Measurements from ENCODE around the gene ALKBH6. TPM values are rescaled to one million over a fixed set of nuclear protein-coding genes. Genes with fewer than 3 reads are reported as not detected.
"Not testable (repeated sequence)": the region's sequence is repeated elsewhere in the genome, so short reads cannot be mapped to it uniquely, and the experiment has no call there.

The ALKBH6 gene
- total RNA-seq = 7.8 TPM
- long read RNA-seq, partial matches to known transcripts = 0 of 7 reads
- long read RNA-seq, other reads (novel, unspliced or antisense) = 5 of 7 reads

- peak; percentile 98 for ATAC-seq
- peak; percentile 100 for DNase-seq
- intact Hi-C loops (cut with micrococcal nuclease) = no loop called here
Observed at GRCh38 chr19:36014012-36014924, at the start of gene ALKBH6. Gene ALKBH6, minus strand, starts transcription at chr19:36014213. Its CDS starts 816 bp downstream, at chr19:36013397.

DNA sequence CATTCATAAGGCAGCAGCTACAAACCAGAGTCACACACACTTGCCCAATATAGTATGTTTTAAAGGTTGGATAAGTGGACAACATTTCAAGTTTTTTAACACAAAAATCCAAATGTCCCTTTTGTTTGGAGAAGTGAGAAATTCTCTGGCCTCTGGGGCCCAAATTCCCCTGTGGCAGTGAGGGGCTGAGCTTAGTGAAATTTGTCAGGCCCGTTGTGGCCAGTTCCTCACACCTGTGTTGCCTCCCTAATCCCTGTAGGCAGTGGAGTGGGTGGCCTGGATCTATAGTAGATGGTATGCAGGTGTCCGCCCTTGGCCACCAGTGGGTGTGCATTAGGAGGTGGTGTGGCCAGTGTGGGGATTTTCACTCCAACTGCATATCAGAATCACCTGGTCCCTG, 47.4 kb upstream of the ALKBH6 start:
- DNase-seq (no peak), ATAC-seq (no peak)
- intact Hi-C loops (cut with micrococcal nuclease) = no loop called here

DNA sequence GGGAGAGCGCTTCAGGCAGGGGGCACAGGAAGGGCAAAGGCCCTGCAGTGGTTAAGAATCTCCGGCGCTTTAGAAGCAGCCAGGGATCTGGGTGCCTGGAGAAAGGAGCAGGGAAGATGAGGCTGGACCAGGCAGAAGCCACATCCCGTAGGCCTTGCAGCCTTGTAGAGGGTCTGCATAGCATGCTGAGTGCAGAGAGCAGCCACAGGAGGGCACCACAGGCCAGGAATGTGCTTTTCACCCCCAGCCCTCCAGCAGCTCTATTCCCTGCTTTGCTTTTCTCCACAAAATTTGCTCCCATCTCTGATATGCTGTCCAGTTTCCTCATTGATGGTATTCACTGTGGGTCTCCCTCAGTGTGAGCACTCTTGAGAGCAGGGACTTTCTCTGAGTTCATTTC, 46.4 kb upstream of the ALKBH6 start:
- DNase-seq (peak; percentile 71), ATAC-seq (peak; percentile 88)

DNA sequence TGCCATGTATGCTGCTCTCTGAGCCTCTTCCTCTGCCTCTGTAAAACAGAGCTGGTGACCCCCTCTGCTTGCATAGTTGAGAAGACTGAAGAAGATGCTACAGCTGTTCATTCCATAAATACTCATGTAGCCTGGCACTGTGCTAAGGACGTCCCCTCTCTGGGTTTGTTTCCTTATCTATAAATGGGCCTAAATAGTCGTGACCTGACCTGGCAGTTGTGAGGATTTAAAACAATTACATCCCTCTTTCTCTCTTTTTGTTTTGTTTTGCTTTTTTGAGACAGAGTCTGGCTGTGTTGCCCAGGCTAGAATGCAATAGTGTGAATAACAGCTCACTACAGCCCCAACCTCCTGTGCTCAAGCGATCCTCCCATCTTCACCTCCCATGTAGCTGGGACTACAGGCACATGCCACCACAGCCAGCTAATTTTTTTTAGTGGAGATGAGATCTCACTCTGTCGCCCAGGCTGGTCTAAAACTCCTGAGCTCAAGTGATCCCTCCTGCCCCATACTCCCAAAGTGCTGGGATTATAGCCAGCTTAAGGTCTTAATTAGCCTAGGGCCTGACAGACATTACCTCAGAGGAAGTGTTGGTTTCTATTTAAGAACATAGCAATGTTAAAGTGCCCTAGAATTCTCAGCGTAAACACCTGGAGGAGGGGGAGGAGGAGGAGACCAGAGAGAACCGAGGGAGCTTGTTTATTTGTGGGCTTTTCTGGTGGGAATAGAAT, 45.3 kb upstream of the ALKBH6 start:
- DNase-seq = no peak
- intact Hi-C loops (cut with micrococcal nuclease) = no loop called here
- no peak for ATAC-seq

More for the DNA sequence above, 46.4 kb upstream of the ALKBH6 start:
- intact Hi-C loops (cut with micrococcal nuclease) = no loop called here

DNA sequence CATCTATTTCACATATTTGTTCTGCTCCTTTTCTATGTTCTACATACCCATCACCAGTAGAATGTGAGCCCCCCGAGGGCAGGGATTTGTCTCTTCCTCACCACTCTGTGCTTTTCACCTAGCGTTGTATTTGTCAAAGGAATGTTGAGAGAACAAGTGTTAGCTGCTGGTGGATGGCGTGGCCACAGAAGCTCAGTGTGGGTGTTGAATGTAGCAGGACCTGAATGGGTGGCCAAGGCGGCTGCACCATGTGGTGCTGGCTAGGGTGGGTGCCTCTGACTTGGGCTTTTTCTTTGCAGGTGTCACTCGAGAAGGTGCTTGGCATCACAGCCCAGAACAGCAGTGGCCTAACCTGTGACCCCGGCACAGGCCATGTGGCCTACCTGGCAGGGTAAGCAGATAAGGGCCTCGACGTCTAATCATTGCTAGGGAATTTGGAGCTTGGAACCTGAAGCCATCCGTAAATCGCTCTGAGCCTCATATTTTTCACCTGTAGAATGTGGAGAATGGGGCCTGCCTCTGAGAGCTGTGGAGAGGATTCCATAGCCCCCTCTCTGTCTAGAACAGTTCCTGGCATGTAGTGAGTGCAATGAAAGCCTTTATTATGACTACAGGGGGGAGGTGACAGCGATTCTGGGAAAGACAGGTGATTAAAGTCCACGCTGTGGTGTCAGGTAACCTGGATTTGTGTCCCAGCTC, 44.6 kb upstream of the ALKBH6 start:
- DNase-seq = no peak
- intact Hi-C loops (cut with micrococcal nuclease) = no loop called here

DNA sequence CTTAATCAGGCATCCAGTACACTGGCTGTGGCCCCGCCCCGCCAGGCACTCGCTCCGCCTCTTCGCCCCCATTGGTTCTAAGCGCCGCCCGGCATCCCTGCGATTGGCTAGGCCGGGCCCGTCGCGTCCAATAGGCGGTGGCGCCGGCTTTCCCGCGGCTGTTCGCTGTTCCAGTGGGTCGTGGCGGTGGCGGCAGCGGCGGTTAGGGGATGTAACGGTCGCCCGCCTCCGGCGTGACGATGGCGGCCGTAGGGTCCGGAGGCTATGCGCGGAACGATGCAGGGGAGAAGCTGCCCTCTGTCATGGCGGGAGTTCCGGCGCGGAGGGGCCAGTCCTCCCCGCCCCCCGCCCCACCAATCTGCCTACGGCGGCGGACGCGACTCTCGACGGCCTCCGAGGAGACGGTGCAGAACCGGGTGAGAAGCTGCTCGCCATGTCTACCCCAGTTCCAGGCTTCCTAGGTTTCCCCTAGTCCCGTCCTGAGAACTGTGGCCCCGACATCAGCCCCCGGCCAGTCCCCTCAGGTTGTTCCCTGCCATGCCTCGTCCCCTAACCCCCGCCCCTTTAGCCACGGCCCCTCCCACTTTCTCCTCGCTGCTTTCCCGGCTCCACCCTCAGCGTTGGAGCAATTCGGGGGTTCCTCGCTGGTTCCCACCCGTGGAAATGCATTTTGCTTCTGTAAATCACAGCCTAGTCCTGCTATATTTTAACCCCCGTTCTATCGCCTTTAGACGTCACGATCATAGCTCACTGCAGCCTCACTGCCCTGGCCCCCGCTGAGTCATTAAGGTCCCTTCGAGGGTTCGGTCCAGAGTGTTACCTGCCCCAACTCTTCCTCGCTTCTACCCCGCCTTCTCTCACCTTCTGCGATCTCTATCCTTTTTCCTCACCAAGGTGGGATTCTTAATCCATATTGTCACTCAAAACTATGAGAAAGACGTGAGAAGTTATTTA, 41.0 kb upstream of the ALKBH6 start, which contains the start of gene WDR62:
WDR62 (plus strand) TSS at position 165 of the 954 bp plus-strand sequence; CDS start at position 240, 75 bp downstream.
- intact Hi-C loops (cut with micrococcal nuclease) = no loop called here
- ATAC-seq (peak; percentile 86), DNase-seq (peak; percentile 97)

More for the DNA sequence above, 44.6 kb upstream of the ALKBH6 start:
- no peak for ATAC-seq

DNA sequence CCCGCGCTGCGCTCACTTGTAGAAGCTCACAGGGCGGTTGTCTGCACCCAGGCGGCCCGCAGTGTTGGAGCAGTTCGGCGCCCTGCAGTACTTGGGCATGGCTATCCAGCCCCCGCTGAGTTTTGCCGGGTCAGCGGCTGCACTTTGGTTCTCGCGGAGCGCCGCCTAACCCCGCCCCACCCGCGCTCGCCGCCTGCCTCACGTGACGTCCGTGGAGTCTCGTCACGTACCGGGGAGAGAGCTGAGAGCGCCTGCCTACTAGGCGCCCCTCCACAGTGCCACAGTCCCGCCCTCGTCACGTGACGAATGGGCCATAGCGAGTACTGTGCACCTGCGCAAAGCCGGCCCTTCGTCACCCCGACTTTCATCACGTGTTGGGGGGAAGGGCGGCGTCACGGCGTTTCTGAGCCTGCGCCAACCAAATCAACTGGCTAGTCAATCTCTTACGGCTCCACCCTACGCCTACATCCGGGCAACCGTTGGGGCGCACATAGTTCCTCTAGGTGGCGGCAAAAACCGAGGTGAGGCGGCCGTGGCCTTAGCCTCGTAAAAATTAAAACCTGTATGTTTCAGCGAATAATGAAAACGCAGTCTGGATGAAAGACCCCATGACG, 40.2 kb upstream of the ALKBH6 start, which contains the start of gene THAP8:
THAP8 (minus strand) TSS at position 167 of the 614 bp plus-strand sequence; CDS start at position 99, 68 bp downstream.
- DNase-seq = peak; percentile 100
- ATAC-seq = peak; percentile 96
- intact Hi-C loops (cut with micrococcal nuclease) = no loop called here

- no peak for DNase-seq
- intact Hi-C loops (cut with micrococcal nuclease) = no loop called here
Observed at GRCh38 chr19:36051637-36052036, 37.6 kb upstream of the ALKBH6 start.

DNA sequence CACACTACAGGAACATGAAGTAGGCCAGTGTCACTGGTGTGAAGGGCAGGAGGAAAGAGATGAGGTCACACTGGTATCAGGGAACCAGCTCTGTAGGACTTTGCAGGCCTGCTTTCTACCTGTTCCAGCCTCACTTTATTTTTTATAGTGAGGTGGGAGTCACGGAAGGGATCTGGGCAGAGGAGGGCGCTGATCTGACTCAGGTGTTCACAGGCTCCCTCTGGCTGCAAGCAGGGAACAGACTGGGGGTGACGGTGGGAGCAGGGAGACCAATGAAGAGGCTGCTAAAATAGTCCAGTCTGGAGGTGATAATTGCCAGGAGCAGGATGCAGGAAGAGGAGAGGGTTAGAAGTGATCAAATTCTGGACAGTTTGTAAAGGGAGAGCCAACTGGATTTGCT, 37.2 kb upstream of the ALKBH6 start:
- ATAC-seq (no peak), DNase-seq (no peak)
- intact Hi-C loops (cut with micrococcal nuclease) = no loop called here

More at GRCh38 chr19:36051637-36052036, 37.6 kb upstream of the ALKBH6 start:
- no peak for ATAC-seq

- ATAC-seq = no peak
- no peak for DNase-seq
- intact Hi-C loops (cut with micrococcal nuclease) = no loop called here
Observed at GRCh38 chr19:36049080-36049698, 35.2 kb upstream of the ALKBH6 start.

DNA sequence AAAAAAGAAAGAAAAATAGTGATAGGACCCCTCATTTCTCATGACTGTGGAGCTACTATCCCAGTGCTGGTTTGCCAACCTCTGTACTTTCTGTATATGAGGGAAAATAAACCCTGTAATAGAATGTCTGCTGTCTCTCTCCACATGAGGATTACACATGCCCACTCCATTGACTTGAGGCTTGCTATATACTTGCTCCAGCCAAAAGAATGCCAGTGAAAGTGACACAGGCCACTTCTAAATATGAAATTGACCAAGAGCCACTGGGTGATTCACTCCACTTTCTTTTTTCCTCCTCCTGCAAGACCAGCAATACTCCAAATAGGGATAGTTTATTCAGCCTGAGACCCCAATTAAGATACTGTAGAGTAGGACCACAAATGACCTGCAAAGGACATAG, 33.8 kb upstream of the ALKBH6 start:
- ATAC-seq (no peak), DNase-seq (no peak)
- intact Hi-C loops (cut with micrococcal nuclease) = no loop called here

DNA sequence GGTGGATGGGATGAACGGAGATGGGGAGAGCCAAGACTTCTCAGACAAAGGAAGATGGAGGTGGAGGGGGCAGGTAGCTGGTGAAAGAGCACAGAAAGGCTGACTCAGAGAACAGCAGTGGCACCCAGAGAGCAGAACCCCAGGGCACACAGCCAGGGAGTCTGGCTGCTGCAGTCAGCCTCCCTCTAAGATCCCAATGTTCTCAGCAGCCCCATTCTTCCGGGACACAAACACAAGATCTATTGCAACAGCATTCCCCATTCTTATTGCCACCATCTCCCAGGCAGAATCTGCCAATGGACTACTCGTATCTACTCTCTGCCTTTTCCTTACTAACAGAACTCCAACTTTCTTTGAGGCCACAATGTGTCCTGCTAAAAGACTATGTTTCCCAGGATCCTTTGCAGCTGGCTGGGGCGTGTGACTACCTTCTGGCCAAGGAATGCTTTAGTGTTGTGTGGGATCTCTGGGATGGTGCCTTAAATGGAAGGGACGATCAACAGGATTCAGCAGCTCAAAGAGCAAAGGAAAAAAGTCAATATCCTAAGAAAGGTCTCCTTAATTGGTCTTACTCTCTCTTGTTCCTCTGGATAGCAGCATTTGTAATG, 32.5 kb upstream of the ALKBH6 start:
- intact Hi-C loops (cut with micrococcal nuclease) = no loop called here
- no peak for ATAC-seq
- no peak for DNase-seq

DNA sequence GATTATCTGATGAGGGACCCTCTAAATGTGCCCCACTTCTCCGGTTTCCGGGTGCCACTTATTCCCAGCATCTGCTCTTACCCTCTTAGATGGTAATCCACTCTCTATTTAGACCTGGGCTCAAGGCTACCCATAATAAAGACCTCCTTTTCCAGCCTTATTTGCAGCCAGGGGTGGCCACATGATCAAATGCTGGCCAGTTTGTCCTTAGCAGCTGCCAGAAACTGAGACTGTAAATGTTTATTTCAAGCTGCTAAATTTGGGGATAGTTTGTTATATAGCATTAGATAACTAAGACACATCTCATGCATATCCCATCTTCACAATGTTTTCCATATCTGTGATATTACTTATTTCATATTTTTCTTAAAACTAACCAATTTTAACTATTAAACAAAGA, 29.9 kb upstream of the ALKBH6 start:
- no peak for DNase-seq
- intact Hi-C loops (cut with micrococcal nuclease) = no loop called here
- no peak for ATAC-seq

- intact Hi-C loops (cut with micrococcal nuclease) = no loop called here
- ATAC-seq (peak; percentile 57), DNase-seq (no peak)
Observed at GRCh38 chr19:36041831-36042230, 27.8 kb upstream of the ALKBH6 start.

DNA sequence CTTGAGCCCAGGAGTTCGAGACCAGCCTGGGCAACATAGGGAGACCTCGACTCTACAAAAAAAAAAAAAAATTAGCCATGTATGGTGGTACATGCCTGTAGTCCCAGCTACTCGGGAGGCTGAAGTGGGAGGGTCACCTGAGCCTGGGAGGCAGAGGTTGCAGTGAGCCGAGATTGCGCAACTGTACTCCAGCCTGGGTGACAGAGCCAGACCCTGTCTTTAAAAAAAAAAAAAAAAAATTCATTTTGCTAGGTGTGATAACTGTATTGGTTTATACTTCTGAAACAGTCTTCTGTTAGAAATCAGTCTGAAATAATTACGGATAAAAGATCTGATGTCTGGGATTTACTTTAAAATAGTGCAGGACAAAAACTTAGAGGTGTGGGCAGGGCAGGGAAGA, 27.1 kb upstream of the ALKBH6 start:
- ATAC-seq; intact Hi-C loops (cut with micrococcal nuclease); DNase-seq: not testable (repeated sequence)

- intact Hi-C loops (cut with micrococcal nuclease) = no loop called here
- ATAC-seq = no peak
- DNase-seq = no peak
Observed at GRCh38 chr19:36040495-36040894, 26.5 kb upstream of the ALKBH6 start.
